Lower lobe of right lung (tissue), 2 donors: ENCODE results near the gene CCDC178. TPM values are rescaled to one million over a fixed set of nuclear protein-coding genes. Genes with fewer than 3 reads are reported as not detected.

ENCODE experiments used
- ATAC-seq, 2 donors: fragments of 200-7000 bp; cut with Tn5 transposase; one replicate each; pipeline ENCODE4 v1.9.1; 2020 to 2022; ENCODE audit warnings: mild to moderate bottlenecking in 2 of 2, moderate library complexity in 2 of 2
- DNase-seq: peaks from one replicate; pipeline ENCODE4 v3.0.0-alpha.2; 2020
- H3K27ac ChIP-seq: fragments of 200-600 bp; one replicate; pipeline ENCODE4 v1.8.0; 2022
- H3K27me3 ChIP-seq: fragments of 200-600 bp; one replicate; pipeline ENCODE4 v1.8.0; 2022; ENCODE audit warnings: low read depth
- H3K36me3 ChIP-seq: fragments of 200-600 bp; one replicate; pipeline ENCODE4 v1.8.0; 2022; ENCODE audit warnings: mild to moderate bottlenecking
- H3K4me1 ChIP-seq: fragments of 200-600 bp; one replicate; pipeline ENCODE4 v1.8.0; 2022
- H3K4me3 ChIP-seq: fragments of 200-600 bp; one replicate; pipeline ENCODE4 v1.8.0; 2022; ENCODE audit warnings: mild to moderate bottlenecking
- H3K9me3 ChIP-seq: fragments of 200-600 bp; one replicate; pipeline ENCODE4 v1.8.0; 2022
- CTCF ChIP-seq: fragments of 200-600 bp; IDR thresholded peaks from one replicate; pipeline ENCODE4 v1.8.0; 2022; ENCODE audit warnings: antibody characterized with exemption, mild to moderate bottlenecking
- intact Hi-C: fragments of 100-400 bp; cut with DNase I; formaldehyde crosslinking; loops from one replicate; pipeline ENCODE4 v1.11.0; 2022
- long read RNA-seq: library from polyadenylated mRNA; unstranded; transcript quantifications from one replicate; pipeline ENCODE4 v2.0.0, GENCODE V29; 2021
- total RNA-seq: library from RNA; stranded (reverse); fragmentation: NEBNext Ultra II Directional; extraction: Animal tissue kit (Norgen Biotek cat#: 25700); gene quantifications from one replicate; pipeline ENCODE4 v1.2.1, GENCODE V29; 2021
- donor health status: DM: no; HTN: yes; CAD: no; lungs with severe emphysema.

Gene CCDC178
- total RNA-seq: not detected
- long read RNA-seq, partial matches to known transcripts: 0 of 2 reads
- long read RNA-seq, other reads (novel, unspliced or antisense): 0 of 2 reads

GRCh38 chr18:33440060-33441043 is at the start of gene CCDC178:
TSS of gene CCDC178 (minus strand) at chr18:33440721. CDS start at chr18:33412088, 28,633 bp downstream.
- Histone ChIP-seq H3K27me3 (peaks cover 8% of the 10 kb centered on the region), H3K36me3 (no peaks in the 10 kb centered on the region), H3K4me1 (peaks cover 3% of the 10 kb centered on the region), H3K27ac (no peak within 1 kb of the TSS), H3K9me3 (no peaks in the 10 kb centered on the region), H3K4me3 (peak within 1 kb of the TSS; percentile 52)
- ATAC-seq (peak; percentile 78 to 83), DNase-seq (no peak)
- intact Hi-C loops: no loop called here
- peak; percentile 12 for TF ChIP-seq CTCF

GRCh38 chr18:33483908-33484307 is 43.4 kb upstream of the CCDC178 start:
- ATAC-seq: no peak
- Histone ChIP-seq H3K27me3 (no peaks in the 10 kb centered on the region), H3K4me1 (no peaks in the 10 kb centered on the region), H3K9me3 (no peaks in the 10 kb centered on the region), H3K36me3 (no peaks in the 10 kb centered on the region), H3K27ac (no peak overlapping the region), H3K4me3 (no peak overlapping the region)
- DNase-seq: no peak
- TF ChIP-seq CTCF: no peak
- intact Hi-C loops: no loop called here

GRCh38 chr18:33472509-33472908 is 32.0 kb upstream of the CCDC178 start:
- no peak for ATAC-seq
- no peaks in the 10 kb centered on the region for H3K4me1 ChIP-seq
- intact Hi-C loops: no loop called here

GRCh38 chr18:33470216-33470615 is 29.7 kb upstream of the CCDC178 start:
- H3K27ac ChIP-seq: no peak overlapping the region
- H3K4me1 ChIP-seq: no peaks in the 10 kb centered on the region
- intact Hi-C loops: no loop called here
- no peaks in the 10 kb centered on the region for H3K27me3 ChIP-seq
- DNase-seq (no peak), ATAC-seq (no peak)
- H3K36me3 ChIP-seq: no peaks in the 10 kb centered on the region
- H3K4me3 ChIP-seq: no peak overlapping the region
- no peaks in the 10 kb centered on the region for H3K9me3 ChIP-seq
- no peak for TF ChIP-seq CTCF

More at GRCh38 chr18:33472509-33472908, 32.0 kb upstream of the CCDC178 start:
- Histone ChIP-seq H3K9me3 (no peaks in the 10 kb centered on the region), H3K4me3 (no peak overlapping the region), H3K36me3 (no peaks in the 10 kb centered on the region), H3K27me3 (no peaks in the 10 kb centered on the region), H3K27ac (no peak overlapping the region)
- DNase-seq: no peak
- no peak for TF ChIP-seq CTCF

- DNase-seq (no peak), ATAC-seq (no peak)
- Histone ChIP-seq H3K4me3 (no peak overlapping the region), H3K36me3 (no peaks in the 10 kb centered on the region), H3K9me3 (no peaks in the 10 kb centered on the region), H3K27ac (no peak overlapping the region), H3K4me1 (no peaks in the 10 kb centered on the region), H3K27me3 (no peaks in the 10 kb centered on the region)
- intact Hi-C loops: no loop called here
- TF ChIP-seq CTCF: no peak
Observed at GRCh38 chr18:33469699-33470098, 29.2 kb upstream of the CCDC178 start.
